AG09319 (cell line): ENCODE measurements around the gene HTR1E.

Source experiments
- DNase-seq: peaks from one replicate; pipeline ENCODE4 v3.0.0-alpha.2; 2010; ENCODE audit warnings: low read depth; ENCODE audit errors: extremely low read depth
- TF ChIP-seq, protein P1 (sequence below): IDR thresholded peaks from 2 replicates; pipeline ENCODE4 v1.5.1; 2011; ENCODE audit warnings: low read depth, mild to moderate bottlenecking, inconsistent platforms, low read length, moderate library complexity

HTR1E gene

GRCh38 chr6:86961455-86962200, 24.3 kb downstream of the HTR1E start:
- TF ChIP-seq, protein P1, sequence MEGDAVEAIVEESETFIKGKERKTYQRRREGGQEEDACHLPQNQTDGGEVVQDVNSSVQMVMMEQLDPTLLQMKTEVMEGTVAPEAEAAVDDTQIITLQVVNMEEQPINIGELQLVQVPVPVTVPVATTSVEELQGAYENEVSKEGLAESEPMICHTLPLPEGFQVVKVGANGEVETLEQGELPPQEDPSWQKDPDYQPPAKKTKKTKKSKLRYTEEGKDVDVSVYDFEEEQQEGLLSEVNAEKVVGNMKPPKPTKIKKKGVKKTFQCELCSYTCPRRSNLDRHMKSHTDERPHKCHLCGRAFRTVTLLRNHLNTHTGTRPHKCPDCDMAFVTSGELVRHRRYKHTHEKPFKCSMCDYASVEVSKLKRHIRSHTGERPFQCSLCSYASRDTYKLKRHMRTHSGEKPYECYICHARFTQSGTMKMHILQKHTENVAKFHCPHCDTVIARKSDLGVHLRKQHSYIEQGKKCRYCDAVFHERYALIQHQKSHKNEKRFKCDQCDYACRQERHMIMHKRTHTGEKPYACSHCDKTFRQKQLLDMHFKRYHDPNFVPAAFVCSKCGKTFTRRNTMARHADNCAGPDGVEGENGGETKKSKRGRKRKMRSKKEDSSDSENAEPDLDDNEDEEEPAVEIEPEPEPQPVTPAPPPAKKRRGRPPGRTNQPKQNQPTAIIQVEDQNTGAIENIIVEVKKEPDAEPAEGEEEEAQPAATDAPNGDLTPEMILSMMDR: no peak
- no peak for DNase-seq

GRCh38 chr6:86963352-86963751, 26.0 kb downstream of the HTR1E start:
- TF ChIP-seq, protein P1: no peak
- DNase-seq: no peak

- TF ChIP-seq, protein P1: no peak
- no peak for DNase-seq
Measured at GRCh38 chr6:86964029-86964579, 26.8 kb downstream of the HTR1E start.

- TF ChIP-seq, protein P1: no peak
Measured at GRCh38 chr6:86966271-86966670, 28.9 kb downstream of the HTR1E start.

GRCh38 chr6:86969573-86969972, 32.2 kb downstream of the HTR1E start:
- no peak for DNase-seq
- TF ChIP-seq, protein P1: no peak

More at GRCh38 chr6:86966271-86966670, 28.9 kb downstream of the HTR1E start:
- no peak for DNase-seq

DNA sequence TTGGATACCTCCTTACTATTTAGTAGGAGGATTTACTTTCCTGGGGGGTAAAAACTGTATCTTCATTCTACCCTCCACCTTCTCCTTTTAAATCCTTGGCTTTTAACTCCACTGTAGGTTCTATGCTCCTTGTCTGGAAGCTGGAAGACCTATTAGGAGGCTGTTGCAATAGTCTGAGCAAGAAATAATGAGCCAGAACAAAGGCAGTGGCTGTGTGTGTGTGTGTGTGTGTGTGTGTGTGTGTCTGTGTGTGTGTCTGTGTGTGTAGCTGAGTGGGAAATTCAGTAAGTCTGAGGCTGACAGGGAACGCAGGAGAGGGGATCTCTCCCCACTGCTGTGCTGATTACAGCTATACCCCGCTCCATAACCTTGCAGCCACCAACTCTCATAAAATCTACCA, 35.8 kb downstream of the HTR1E start:
- TF ChIP-seq, protein P1: no peak
- no peak for DNase-seq

DNA sequence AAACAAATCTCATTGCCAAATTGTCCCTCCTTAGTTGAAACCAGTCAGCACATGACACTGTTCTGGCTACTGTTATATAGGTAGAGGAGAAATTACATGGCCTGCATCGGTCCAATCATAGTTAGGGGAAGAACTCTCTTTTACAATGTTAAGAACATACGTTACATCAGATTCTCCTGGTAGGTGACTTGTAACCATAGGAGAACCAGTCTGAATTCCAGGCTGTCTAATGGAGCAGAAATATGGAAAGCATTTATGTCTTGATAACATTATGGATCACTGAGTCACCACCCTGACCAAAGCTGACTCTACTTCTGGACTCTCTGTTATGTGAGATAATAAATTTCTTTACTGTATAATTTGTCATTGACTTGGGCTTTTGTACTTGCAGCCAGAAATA, 40.9 kb downstream of the HTR1E start:
- DNase-seq: no peak
- TF ChIP-seq, protein P1: no peak
